MG63 (cell line): ENCODE measurements around the gene SLIRP. TPM values are rescaled to one million over a fixed set of nuclear protein-coding genes. Genes with fewer than 3 reads are reported as not detected.
A peak's percentile ranks its signal among the peaks of the same experiment; 100 is the strongest.
"Not testable (repeated sequence)": the region's sequence is repeated elsewhere in the genome, so short reads cannot be mapped to it uniquely, and the experiment has no call there.

ENCODE experiments used
- DNase-seq: peaks from one replicate; pipeline ENCODE4 v3.0.0-alpha.2; 2020
- H3K27me3 ChIP-seq: fragments of 250-450 bp; sonication (Bioruptor Pico); 2 replicates; pipeline ENCODE4 v1.5.1; 2020; ENCODE audit warnings: mild to moderate bottlenecking, moderate library complexity
- H3K36me3 ChIP-seq: fragments of 250-450 bp; sonication (Bioruptor Pico); 2 replicates; pipeline ENCODE4 v1.5.1; 2020; ENCODE audit warnings: mild to moderate bottlenecking, moderate library complexity
- H3K4me3 ChIP-seq: fragments of 250-450 bp; sonication (Bioruptor Pico); 2 replicates; pipeline ENCODE4 v1.5.1; 2020; ENCODE audit warnings: mild to moderate bottlenecking, moderate library complexity
- H3K9me3 ChIP-seq: fragments of 250-450 bp; sonication (Bioruptor Pico); 2 replicates; pipeline ENCODE4 v1.5.1; 2020; ENCODE audit warnings: mild to moderate bottlenecking, moderate library complexity
- total RNA-seq: library from RNA; depleted of rRNA; stranded (reverse); fragments of >200 nt; shearing (Covaris generic); gene quantifications from 2 replicates; pipeline ENCODE4 v1.2.3, GENCODE V29; 2014; ENCODE audit warnings: low replicate concordance; rRNA removed

Gene SLIRP
- 323 and 825 TPM in 2 replicates for total RNA-seq

GRCh38 chr14:77707724-77708408, at the start of gene SLIRP, which contains the start of gene ALKBH1:
Gene SLIRP (plus strand): TSS chr14:77708103. CDS start chr14:77708112, 9 bp downstream.
Gene ALKBH1 (minus strand): TSS chr14:77708023. CDS start chr14:77708004, 19 bp downstream.
- Histone ChIP-seq H3K4me3 (peak within 1 kb of the TSS; percentile 88), H3K36me3 (peaks cover 25% of the 10 kb centered on the region), H3K27me3 (no peaks in the 10 kb centered on the region), H3K9me3 (no peaks in the 10 kb centered on the region)
- DNase-seq, result peak; percentile 76

GRCh38 chr14:77659831-77660230, 48.1 kb upstream of the SLIRP start:
- no peaks in the 10 kb centered on the region for H3K9me3 ChIP-seq
- no peaks in the 10 kb centered on the region for H3K27me3 ChIP-seq
- H3K36me3 ChIP-seq, result no peaks in the 10 kb centered on the region
- DNase-seq, result no peak
- no peak overlapping the region for H3K4me3 ChIP-seq

GRCh38 chr14:77660754-77661153, 47.1 kb upstream of the SLIRP start:
- no peak for DNase-seq
- H3K9me3 ChIP-seq, result no peaks in the 10 kb centered on the region
- H3K27me3 ChIP-seq, result no peaks in the 10 kb centered on the region
- no peaks in the 10 kb centered on the region for H3K36me3 ChIP-seq
- no peak overlapping the region for H3K4me3 ChIP-seq

- DNase-seq, H3K4me3 ChIP-seq, H3K27me3 ChIP-seq: not testable (repeated sequence)
These were observed 46.3 kb upstream of the SLIRP start for GRCh38 chr14:77661562-77661961.

GRCh38 chr14:77663293-77663692, 44.6 kb upstream of the SLIRP start:
- Histone ChIP-seq H3K4me3 (no peak overlapping the region), H3K9me3 (no peaks in the 10 kb centered on the region), H3K27me3 (no peaks in the 10 kb centered on the region), H3K36me3 (no peaks in the 10 kb centered on the region)
- DNase-seq, result no peak

More at GRCh38 chr14:77661562-77661961, 46.3 kb upstream of the SLIRP start:
- H3K36me3 ChIP-seq, H3K9me3 ChIP-seq: not testable (repeated sequence)

GRCh38 chr14:77667331-77667730, 40.6 kb upstream of the SLIRP start:
- H3K4me3 ChIP-seq, result no peak overlapping the region
- no peaks in the 10 kb centered on the region for H3K27me3 ChIP-seq
- no peaks in the 10 kb centered on the region for H3K36me3 ChIP-seq
- no peak for DNase-seq
- H3K9me3 ChIP-seq, result no peaks in the 10 kb centered on the region

- Histone ChIP-seq H3K36me3 (no peaks in the 10 kb centered on the region), H3K27me3 (no peaks in the 10 kb centered on the region), H3K9me3 (no peaks in the 10 kb centered on the region), H3K4me3 (no peak overlapping the region)
- no peak for DNase-seq
These were observed 34.7 kb upstream of the SLIRP start for GRCh38 chr14:77673193-77673592.

GRCh38 chr14:77674931-77675330, 33.0 kb upstream of the SLIRP start:
- no peak for DNase-seq
- Histone ChIP-seq H3K4me3 (no peak overlapping the region), H3K9me3 (no peaks in the 10 kb centered on the region), H3K36me3 (no peaks in the 10 kb centered on the region), H3K27me3 (no peaks in the 10 kb centered on the region)

- no peak overlapping the region for H3K4me3 ChIP-seq
- H3K27me3 ChIP-seq, result no peaks in the 10 kb centered on the region
- no peaks in the 10 kb centered on the region for H3K36me3 ChIP-seq
- no peak for DNase-seq
- H3K9me3 ChIP-seq, result no peaks in the 10 kb centered on the region
These were observed 26.4 kb upstream of the SLIRP start for GRCh38 chr14:77681196-77682157.

GRCh38 chr14:77682158-77682553, 25.7 kb upstream of the SLIRP start:
- Histone ChIP-seq H3K36me3 (no peaks in the 10 kb centered on the region), H3K27me3 (no peaks in the 10 kb centered on the region), H3K9me3 (no peaks in the 10 kb centered on the region), H3K4me3 (no peak overlapping the region)
- DNase-seq, result no peak

- no peaks in the 10 kb centered on the region; the same call in 1 of the 2 replicates for H3K36me3 ChIP-seq
These were observed 16.6 kb upstream of the SLIRP start for GRCh38 chr14:77691259-77691658.

GRCh38 chr14:77707355-77707723, 564 bp upstream of the SLIRP start:
- Histone ChIP-seq H3K27me3 (no peaks in the 10 kb centered on the region), H3K36me3 (peaks cover 21% of the 10 kb centered on the region), H3K9me3 (no peaks in the 10 kb centered on the region), H3K4me3 (peak overlapping the region; percentile 88)
- peak; percentile 11 for DNase-seq

More at GRCh38 chr14:77691259-77691658, 16.6 kb upstream of the SLIRP start:
- Histone ChIP-seq H3K27me3 (no peaks in the 10 kb centered on the region), H3K9me3 (no peaks in the 10 kb centered on the region), H3K4me3 (no peak overlapping the region)
- DNase-seq, result no peak

- no peaks in the 10 kb centered on the region for H3K9me3 ChIP-seq
- no peak for DNase-seq
- H3K27me3 ChIP-seq, result no peaks in the 10 kb centered on the region
- H3K4me3 ChIP-seq, result peak overlapping the region; percentile 88
- peaks cover 28% of the 10 kb centered on the region for H3K36me3 ChIP-seq
These were observed 846 bp downstream of the SLIRP start for GRCh38 chr14:77708749-77709148.

- Histone ChIP-seq H3K4me3 (peak overlapping the region; percentile 88), H3K9me3 (no peaks in the 10 kb centered on the region), H3K36me3 (peaks cover 26% of the 10 kb centered on the region), H3K27me3 (no peaks in the 10 kb centered on the region)
- DNase-seq, result no peak
These were observed 1.5 kb downstream of the SLIRP start for GRCh38 chr14:77709412-77709811.

- no peaks in the 10 kb centered on the region for H3K27me3 ChIP-seq
- peaks cover 34% of the 10 kb centered on the region for H3K36me3 ChIP-seq
- no peak overlapping the region for H3K4me3 ChIP-seq
- DNase-seq, result no peak
- no peaks in the 10 kb centered on the region for H3K9me3 ChIP-seq
These were observed 2.5 kb downstream of the SLIRP start for GRCh38 chr14:77710364-77710763.

- no peak for DNase-seq
- Histone ChIP-seq H3K9me3 (no peaks in the 10 kb centered on the region), H3K27me3 (no peaks in the 10 kb centered on the region), H3K4me3 (no peak overlapping the region), H3K36me3 (peaks cover 45% of the 10 kb centered on the region)
These were observed 7.0 kb downstream of the SLIRP start for GRCh38 chr14:77714926-77715325.

GRCh38 chr14:77717608-77718305, 9.9 kb downstream of the SLIRP start:
- Histone ChIP-seq H3K9me3 (no peaks in the 10 kb centered on the region), H3K27me3 (no peaks in the 10 kb centered on the region), H3K36me3 (peaks cover 31% of the 10 kb centered on the region), H3K4me3 (no peak overlapping the region)
- DNase-seq, result no peak
